GM18505 (cell line): ENCODE measurements around the gene IQSEC2.

Experiments
- ATAC-seq: cut with Tn5 transposase; IDR thresholded peaks from one replicate; pipeline ENCODE4 v1.9.1; 2021; ENCODE audit not compliant: unreplicated experiment
- POLR2A ChIP-seq: IDR thresholded peaks from 4 replicates; pipeline ENCODE4 v1.6.1; 2011; ENCODE audit warnings: borderline replicate concordance; ENCODE audit not compliant: insufficient read depth, insufficient read length; ENCODE audit errors: extremely low read depth

IQSEC2 gene

DNA sequence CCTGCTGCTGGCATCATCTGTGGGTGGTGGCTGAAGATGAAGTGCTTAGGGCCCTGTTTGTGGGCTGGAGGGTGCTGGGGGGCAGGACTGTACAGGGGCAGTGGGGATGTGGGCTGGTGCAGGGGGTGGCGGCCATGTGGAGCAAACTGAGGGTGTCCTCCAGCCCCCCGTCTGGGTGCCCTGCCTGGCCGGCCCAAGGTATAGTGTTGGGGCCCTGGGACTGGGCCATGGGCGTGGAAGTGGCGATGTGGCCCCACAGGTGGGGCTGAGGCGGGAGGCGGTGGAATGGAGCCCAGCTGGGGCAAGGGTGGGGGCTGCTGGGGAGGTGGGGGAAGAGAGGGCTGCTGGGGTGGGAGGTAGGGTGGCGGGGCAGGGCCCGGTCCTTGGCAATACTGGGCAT lies 46.9 kb downstream of the IQSEC2 start:
- ATAC-seq = no peak
- no peak for TF ChIP-seq POLR2A

DNA sequence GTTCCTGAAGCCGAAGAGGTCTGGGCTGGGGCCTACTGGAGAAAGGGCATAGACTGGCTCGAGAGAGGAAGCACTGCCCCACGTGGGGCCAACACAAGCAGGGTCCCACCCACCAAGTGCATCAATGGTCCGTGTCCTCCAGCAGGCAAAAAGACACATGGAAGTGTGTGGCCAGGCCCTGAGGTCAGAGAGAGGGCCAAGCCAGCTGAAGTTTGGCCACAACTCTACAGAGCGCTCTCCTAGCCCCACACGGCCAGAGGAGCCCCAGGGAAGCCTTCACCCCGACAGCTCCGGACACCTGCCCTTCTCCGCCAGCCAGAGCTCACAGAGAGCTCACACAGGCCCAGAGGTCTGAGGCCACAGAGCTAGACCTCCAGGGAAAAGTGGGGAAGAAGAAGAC lies 47.8 kb downstream of the IQSEC2 start:
- TF ChIP-seq POLR2A = no peak
- ATAC-seq = no peak

DNA sequence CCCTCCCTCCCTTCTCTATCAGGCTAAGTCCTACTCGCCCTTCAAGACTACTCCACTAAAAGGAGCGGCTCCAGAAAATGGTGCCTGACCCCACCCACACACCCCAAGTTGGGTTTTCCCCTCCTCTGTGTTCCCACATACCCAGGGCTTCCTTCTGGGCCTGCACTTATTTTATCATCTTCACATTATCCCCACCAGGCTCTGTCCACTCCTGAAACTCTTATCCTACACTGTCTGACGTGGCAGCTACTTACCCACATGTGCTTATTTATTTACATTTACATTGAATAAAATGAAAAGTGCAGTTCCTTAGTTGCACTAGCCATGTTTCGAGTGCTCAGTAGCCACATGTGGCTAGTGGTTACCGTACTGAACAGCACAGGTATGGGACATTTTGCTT lies 51.3 kb downstream of the IQSEC2 start:
- no peak for TF ChIP-seq POLR2A
- ATAC-seq = no peak

DNA sequence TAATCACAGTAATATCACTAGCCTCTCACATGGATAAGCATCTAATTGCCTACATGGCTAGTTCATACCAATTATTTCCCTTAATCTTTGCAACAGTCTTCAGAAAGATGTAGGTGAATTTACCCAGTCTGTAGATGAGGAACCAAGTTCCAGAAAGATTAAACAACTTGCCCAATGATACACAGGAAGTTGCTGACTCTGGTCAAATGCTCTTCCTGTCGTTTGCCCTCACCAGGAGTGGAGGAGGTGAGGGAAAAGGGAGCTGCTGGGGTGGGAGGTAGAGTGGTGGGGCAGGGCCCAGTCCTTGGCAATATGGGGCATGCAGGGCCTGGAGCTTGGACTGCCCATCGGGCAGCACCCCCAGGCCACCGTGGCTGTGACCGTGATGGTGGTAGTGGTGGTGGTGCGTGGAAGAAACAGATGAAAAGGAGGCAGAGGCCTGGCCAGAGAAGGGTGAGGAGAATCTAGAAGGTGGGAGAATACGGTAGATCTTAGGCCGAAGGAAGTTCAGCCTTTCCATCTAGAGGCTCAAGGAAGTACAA lies 54.1 kb downstream of the IQSEC2 start:
- ATAC-seq = no peak
- no peak for TF ChIP-seq POLR2A

DNA sequence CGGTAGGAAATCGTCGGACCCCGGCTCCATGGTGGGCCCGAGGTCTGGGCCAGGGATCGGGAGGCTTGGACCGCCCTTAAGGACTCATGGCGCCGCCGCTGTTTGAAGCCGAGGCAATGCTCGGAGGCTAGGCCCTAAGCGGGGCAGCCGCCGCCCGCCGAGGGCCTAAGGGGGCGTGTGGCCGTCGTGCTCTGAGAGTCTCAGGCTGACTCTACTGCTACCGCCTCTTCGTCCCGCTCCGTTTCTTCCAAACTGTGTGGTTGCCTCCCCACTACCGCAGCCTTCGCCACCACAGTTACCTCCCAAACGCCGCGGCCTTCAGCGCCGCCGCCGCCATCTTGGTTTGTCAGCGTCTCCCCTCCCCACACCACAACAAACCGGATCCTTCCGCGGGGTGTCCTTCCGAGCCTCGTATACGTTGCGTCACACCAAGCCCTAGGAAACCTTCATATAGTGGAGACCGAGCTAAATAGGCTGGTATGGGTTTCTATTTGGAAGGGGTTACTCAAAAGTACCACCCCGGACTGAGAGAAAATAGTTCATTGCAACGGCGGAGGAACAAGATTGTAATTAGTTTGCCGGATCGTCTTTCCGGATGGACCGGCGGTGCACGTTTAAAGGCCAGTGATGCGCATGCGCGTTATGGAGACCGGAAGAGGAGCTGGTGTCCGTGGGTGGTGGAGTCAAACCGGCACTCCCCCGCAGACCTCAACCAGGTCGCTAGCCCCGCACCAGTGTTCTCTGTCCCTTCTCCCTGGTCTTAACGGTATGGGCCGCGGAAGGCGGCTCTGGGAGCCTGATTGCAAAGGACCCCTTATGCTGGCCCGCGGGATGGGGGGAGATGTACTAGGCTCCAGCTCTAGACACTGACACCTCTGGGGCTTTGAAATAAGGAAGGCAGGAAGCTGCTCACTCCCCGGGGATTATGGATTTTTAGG lies 56.3 kb downstream of the IQSEC2 start, which contains the start of gene KDM5C:
Gene KDM5C, minus strand, starts transcription at position 348 of the 938 bp plus-strand sequence. Its CDS starts 318 bp downstream, at position 30.
- peak; percentile 92 for TF ChIP-seq POLR2A
- ATAC-seq = peak; percentile 85

DNA sequence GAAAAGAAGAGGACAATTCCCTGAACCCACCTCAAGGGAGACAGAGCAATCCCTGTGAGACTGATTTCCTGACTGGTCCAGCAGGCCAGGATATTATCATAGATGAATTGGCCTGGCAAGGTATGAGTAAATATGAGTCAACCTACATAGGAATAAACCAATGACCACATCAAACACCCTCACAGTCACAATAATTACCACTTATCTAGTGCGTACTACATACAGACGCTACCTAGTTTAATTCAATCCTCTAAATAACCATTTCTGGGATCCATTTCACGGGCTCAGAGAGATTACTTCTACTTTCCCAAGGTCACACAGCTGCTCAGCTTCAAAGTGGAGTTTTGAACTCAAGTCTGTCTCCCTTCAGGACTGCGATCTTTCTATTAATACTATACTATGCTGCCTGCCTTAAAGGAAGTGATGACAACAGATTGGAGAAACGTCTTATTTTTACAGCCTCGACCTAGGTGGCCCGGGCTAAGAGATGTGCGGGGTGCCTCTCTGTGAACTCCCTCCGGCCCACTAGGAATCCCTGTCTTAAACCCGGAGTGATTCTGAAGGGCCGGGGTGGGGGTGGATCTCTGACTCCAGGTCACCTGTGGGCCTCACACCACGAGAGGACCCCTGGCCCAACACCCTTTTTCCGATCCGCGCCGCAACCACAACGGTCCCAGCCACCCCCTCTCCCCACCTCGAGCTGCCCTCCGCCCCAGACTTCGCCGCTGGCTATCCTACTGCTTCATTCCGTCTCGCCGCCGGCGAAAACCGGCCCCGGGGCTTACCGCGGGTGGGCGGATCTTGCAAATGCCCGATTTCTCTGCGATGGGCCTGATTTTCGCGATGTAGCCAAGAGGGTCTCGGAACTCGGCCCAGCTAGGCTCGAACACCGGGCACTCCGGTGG lies 57.2 kb downstream of the IQSEC2 start:
- ATAC-seq = peak; percentile 6
- TF ChIP-seq POLR2A = no peak

DNA sequence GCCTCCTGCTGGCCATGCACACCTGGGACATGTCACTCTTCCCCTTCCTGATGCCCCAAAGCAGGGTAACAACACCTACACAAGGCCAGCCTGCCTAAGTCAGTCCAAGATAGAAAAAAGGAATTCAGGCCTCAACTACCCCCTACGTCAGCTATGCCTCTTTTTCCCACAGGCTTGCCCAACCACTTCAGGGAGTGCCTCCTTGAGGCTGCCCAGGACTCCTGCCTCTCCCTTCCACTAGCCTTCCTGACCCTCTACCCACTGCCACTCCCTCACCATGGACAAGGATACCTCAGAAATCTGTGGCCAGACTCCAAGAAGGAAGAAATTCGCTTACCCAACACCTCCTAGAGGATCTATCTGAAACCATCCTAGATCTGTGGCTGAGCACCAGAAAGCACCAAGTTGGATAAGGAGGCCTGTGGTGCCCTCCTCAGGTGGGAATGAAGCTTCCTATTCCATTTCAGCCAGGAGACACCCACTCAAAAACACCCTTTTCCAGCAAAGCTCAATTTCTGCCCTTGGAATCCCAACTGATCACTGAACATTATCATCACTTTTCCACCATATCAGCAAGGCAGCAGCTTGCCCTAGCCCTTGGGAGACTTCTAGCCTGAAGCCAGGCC lies 58.2 kb downstream of the IQSEC2 start:
- no peak for TF ChIP-seq POLR2A
- no peak for ATAC-seq
